ENCODE results near the gene ARFGEF3.

The ARFGEF3 gene

GRCh38 chr6:138187156-138187555 lies 25.4 kb downstream of the ARFGEF3 start:
- Histone ChIP-seq H3K9ac (ENCODE audit: low read length) (no peak overlapping the region), H3K4me1 (ENCODE audit: low read length) (no peaks in the 10 kb centered on the region), H2AFZ (ENCODE audit: low read depth, low read length) (no peak overlapping the region), H3K4me2 (ENCODE audit: low read length) (no peak overlapping the region), H3K36me3 (replicated peaks; ENCODE audit: low read depth, low read length) (no peaks in the 10 kb centered on the region), H3K9me3 (ENCODE audit: insufficient read depth, low read length) (no peaks in the 10 kb centered on the region), H3K27me3 (ENCODE audit: low read depth, low read length) (0 out of 2 replicates have a peak, but pooled peaks cover 12% of the 10 kb centered on the region), H3K4me3 (ENCODE audit: low read length) (no peak overlapping the region), H3K27ac (ENCODE audit: low read length) (no peak overlapping the region), H3K79me2 (ENCODE audit: low read length) (no peaks in the 10 kb centered on the region), H4K20me1 (ENCODE audit: insufficient read depth, low read length) (no peaks in the 10 kb centered on the region)
- TF ChIP-seq CTCF (IDR thresholded peaks at IDR 0.05; ENCODE audit: low read depth, low read length): no peak
- TF ChIP-seq EZH2phosphoT487 (IDR thresholded peaks at IDR 0.05; ENCODE audit: low read depth): no peak

GRCh38 chr6:138188278-138188941 lies 26.7 kb downstream of the ARFGEF3 start:
- no peak overlapping the region for H3K9ac ChIP-seq (ENCODE audit: low read length)
- H3K27ac ChIP-seq (ENCODE audit: low read length): no peak overlapping the region
- TF ChIP-seq EZH2phosphoT487 (IDR thresholded peaks at IDR 0.05; ENCODE audit: low read depth): no peak
- TF ChIP-seq CTCF (IDR thresholded peaks at IDR 0.05; ENCODE audit: low read depth, low read length): no peak
- H3K27me3 ChIP-seq (ENCODE audit: low read depth, low read length): 0 out of 2 replicates have a peak, but pooled peaks cover 12% of the 10 kb centered on the region
- H3K4me2 ChIP-seq (ENCODE audit: low read length): no peak overlapping the region
- no peak overlapping the region for H3K4me3 ChIP-seq (ENCODE audit: low read length)
- H3K9me3 ChIP-seq (ENCODE audit: insufficient read depth, low read length): no peaks in the 10 kb centered on the region
- H3K79me2 ChIP-seq (ENCODE audit: low read length): no peaks in the 10 kb centered on the region
- H3K36me3 ChIP-seq (replicated peaks; ENCODE audit: low read depth, low read length): no peaks in the 10 kb centered on the region
- no peaks in the 10 kb centered on the region for H3K4me1 ChIP-seq (ENCODE audit: low read length)
- no peaks in the 10 kb centered on the region for H4K20me1 ChIP-seq (ENCODE audit: insufficient read depth, low read length)
- no peak overlapping the region for H2AFZ ChIP-seq (ENCODE audit: low read depth, low read length)

GRCh38 chr6:138194287-138194686 lies 32.5 kb downstream of the ARFGEF3 start:
- Histone ChIP-seq H3K27ac (ENCODE audit: low read length) (no peak overlapping the region), H3K79me2 (ENCODE audit: low read length) (no peaks in the 10 kb centered on the region), H2AFZ (ENCODE audit: low read depth, low read length) (no peak overlapping the region), H3K9ac (ENCODE audit: low read length) (no peak overlapping the region), H3K27me3 (ENCODE audit: low read depth, low read length) (no peaks in the 10 kb centered on the region), H4K20me1 (ENCODE audit: insufficient read depth, low read length) (no peaks in the 10 kb centered on the region), H3K4me1 (ENCODE audit: low read length) (no peaks in the 10 kb centered on the region), H3K9me3 (ENCODE audit: insufficient read depth, low read length) (no peaks in the 10 kb centered on the region), H3K4me2 (ENCODE audit: low read length) (no peak overlapping the region), H3K4me3 (ENCODE audit: low read length) (no peak overlapping the region), H3K36me3 (replicated peaks; ENCODE audit: low read depth, low read length) (no peaks in the 10 kb centered on the region)
- TF ChIP-seq CTCF (IDR thresholded peaks at IDR 0.05; ENCODE audit: low read depth, low read length) (no peak), EZH2phosphoT487 (IDR thresholded peaks at IDR 0.05; ENCODE audit: low read depth) (no peak)

GRCh38 chr6:138196122-138196738 lies 34.5 kb downstream of the ARFGEF3 start:
- Histone ChIP-seq H2AFZ (ENCODE audit: low read depth, low read length) (no peak overlapping the region), H3K4me3 (ENCODE audit: low read length) (no peak overlapping the region), H3K27ac (ENCODE audit: low read length) (no peak overlapping the region), H3K9me3 (ENCODE audit: insufficient read depth, low read length) (no peaks in the 10 kb centered on the region), H4K20me1 (ENCODE audit: insufficient read depth, low read length) (no peaks in the 10 kb centered on the region), H3K9ac (ENCODE audit: low read length) (no peak overlapping the region), H3K4me1 (ENCODE audit: low read length) (no peaks in the 10 kb centered on the region), H3K27me3 (ENCODE audit: low read depth, low read length) (no peaks in the 10 kb centered on the region), H3K4me2 (ENCODE audit: low read length) (no peak overlapping the region), H3K79me2 (ENCODE audit: low read length) (no peaks in the 10 kb centered on the region), H3K36me3 (replicated peaks; ENCODE audit: low read depth, low read length) (no peaks in the 10 kb centered on the region)
- TF ChIP-seq EZH2phosphoT487 (IDR thresholded peaks at IDR 0.05; ENCODE audit: low read depth) (no peak), CTCF (IDR thresholded peaks at IDR 0.05; ENCODE audit: low read depth, low read length) (no peak)
